Ramos (cell line): Measurements from ENCODE around the gene STOX2.

ENCODE experiments used
- in situ Hi-C: fragments of 300-500 bp; cut with MboI; formaldehyde crosslinking; loops from one replicate; pipeline ENCODE4 v1.14.3; 2022; ENCODE audit warnings: low sequenced_read_pairs; ENCODE audit not compliant: unreplicated experiment

The STOX2 gene

GRCh38 chr4:183984566-183984965, 79.5 kb downstream of the STOX2 start:
- in situ Hi-C loops = no loop called here

GRCh38 chr4:183985786-183986185, 80.7 kb downstream of the STOX2 start:
- in situ Hi-C loops = no loop called here

- in situ Hi-C loops = no loop called here
These were observed 81.3 kb downstream of the STOX2 start for GRCh38 chr4:183986291-183986970.

- in situ Hi-C loops = no loop called here
These were observed 82.2 kb downstream of the STOX2 start for GRCh38 chr4:183986971-183987946.

- in situ Hi-C loops = no loop called here
These were observed 82.9 kb downstream of the STOX2 start for GRCh38 chr4:183987987-183988392.

GRCh38 chr4:183988874-183989273, 83.8 kb downstream of the STOX2 start:
- in situ Hi-C loops = no loop called here

DNA sequence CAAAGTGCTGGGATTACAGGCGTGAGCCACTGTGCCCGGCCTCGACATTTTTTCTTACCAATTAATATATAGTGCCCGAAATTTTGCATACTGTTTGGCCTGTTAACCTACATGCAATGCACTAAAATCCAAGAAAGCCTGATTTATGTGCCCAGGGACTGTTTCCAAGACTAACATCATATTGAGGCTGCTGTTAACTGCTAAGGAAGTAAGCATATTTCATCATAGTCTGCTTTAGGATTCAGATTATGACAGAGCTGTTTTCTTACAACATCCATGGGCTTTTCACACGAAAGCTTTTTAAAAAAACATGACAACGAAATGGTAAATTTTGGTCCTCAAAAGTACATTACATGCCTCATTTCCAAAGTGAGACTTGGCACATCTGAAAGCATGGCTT, 84.4 kb downstream of the STOX2 start:
- in situ Hi-C loops = no loop called here

DNA sequence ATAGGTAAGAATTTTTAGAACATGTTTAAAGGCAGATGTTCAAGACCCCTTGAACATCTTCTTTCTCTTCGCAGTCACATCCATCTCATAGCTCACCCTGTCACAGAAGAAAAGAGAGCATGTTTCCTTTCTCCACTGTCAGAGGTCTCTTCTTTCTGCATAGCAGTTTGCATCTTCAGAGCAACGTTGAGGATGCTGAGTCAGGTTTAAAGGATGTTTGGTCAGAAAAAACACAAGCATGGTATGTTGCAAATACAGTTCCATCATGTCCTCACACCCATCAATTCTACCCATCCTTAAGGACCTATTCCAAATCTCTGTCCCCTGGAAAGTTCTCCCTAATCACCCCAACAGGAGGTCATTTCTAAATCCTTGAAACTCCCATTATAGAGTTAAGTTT, 84.8 kb downstream of the STOX2 start:
- in situ Hi-C loops = no loop called here

DNA sequence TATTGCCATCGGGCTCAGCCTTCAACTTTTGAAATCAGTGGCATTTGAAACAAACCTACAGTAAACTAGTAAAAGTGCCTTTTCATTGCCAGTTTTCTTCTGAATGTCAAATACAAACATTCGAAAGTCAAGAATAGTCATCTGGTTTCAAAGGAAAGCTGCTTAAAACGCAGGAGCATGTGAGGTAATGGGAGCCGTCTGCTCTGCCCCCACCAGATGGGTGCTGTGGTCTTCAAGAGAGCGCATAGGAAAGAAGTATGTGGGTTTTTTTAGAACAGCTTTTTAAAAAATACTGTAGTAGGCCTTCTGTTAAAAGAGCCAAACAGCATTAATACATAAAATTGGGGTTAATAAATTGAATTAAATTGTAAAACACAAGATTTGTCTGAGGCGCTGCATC, 88.6 kb downstream of the STOX2 start:
- in situ Hi-C loops = no loop called here

DNA sequence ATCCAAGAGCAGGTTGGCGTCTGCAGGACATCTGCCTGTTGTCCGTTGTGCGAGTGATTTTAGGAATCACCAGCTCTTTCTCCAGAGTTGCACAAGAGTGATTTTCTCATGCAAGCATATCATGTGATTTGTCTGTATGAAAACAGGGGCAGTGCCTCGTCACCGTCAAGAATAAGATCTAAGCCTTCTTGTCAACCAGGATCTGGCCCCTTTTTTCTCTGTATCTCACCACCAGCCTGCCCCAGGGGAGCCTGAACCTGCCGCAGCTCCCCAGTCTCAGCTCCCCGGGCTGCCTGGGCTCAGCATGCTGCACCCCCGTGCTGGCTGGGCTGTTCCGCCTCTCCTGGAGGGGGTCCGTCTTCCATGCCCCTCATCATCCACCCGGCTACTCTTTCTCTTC, 90.5 kb downstream of the STOX2 start:
- in situ Hi-C loops = no loop called here

DNA sequence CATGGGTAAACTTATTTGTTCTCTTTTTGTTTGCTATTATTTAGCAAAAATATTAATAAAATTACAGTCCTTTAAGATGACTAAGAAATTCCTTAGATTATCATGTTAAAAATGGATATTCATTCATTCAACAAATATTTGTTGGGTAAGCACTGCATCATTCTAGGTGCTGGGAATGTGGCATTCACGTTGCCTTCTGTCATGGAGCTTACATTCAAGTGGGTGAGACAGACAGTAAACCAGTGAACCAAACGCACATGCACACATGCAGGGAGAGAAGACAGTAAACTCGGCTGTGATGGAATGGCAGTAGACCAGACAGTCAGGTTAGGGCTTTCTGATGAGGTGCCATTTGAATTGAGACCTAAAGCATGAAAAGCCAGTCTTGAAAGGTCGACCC, 91.8 kb downstream of the STOX2 start:
- in situ Hi-C loops = no loop called here

DNA sequence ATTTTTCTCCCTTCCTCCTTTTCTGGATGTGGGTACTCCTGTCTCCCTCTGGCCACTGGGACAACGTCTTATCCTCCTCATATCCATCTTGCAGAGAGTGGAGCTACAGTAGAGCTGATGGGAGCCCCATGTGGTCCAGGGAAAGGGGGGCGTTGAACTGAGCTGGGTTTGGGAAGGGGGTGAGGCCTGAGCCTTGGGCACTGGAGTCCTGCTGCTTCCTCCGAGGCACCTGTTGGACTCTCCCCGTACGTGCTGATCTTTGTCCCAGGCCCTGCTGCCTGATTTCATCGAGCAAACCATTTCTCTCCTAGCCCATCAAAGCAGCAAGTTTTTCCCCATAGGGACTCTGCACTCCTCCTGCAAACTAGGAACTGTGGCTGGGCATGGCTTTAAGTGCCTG, 94.3 kb downstream of the STOX2 start:
- in situ Hi-C loops = no loop called here

- in situ Hi-C loops = no loop called here
These were observed 95.6 kb downstream of the STOX2 start for GRCh38 chr4:184000457-184001396.

GRCh38 chr4:184003433-184003832, 98.3 kb downstream of the STOX2 start:
- in situ Hi-C loops = no loop called here

- in situ Hi-C loops = no loop called here
These were observed 102.8 kb downstream of the STOX2 start for GRCh38 chr4:184007891-184008290.

DNA sequence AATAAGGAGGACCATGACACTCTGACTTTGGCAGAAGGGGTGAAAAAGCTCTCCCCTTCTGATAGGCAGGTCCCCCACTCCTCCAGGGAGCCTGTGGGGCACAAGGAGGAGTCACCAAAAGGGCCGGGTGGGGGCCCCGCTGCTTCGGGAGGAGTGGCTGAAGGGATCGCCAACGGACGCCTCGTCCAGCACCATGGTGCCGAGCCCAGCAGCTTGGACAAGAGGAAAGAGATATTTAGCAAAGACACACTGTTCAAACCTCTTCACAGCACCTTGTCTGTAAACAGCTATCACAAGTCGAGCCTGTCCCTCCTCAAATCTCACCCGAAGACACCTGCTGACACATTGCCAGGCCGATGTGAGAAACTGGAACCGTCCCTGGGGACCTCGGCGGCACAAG, 105.6 kb downstream of the STOX2 start:
- in situ Hi-C loops = no loop called here

DNA sequence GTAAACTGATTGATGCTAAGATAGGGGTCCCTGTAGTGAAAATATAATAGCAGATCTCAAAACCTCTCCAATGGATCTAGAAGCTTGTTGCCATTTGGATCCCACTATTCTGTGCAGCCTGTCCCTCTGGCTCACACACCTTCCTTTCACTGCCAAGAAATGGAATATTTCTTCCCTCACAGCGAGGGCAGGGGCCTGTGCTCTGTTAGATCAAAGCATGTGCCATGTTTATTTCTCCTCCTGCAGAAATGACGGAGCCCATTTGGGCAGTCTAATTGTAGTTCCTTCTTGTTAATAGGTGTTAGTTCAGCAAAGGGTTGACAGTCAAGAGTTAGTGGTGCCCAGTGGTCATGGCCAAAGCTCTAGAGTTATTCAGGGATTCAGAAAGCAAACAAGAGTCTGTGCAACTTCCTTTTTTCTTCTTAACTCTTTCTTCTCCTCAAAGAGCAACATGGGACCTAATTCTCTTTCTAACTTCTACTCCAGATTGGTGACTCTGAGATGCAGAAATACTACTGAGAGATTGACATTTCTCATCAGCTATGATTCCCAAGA, 106.8 kb downstream of the STOX2 start:
- in situ Hi-C loops = no loop called here

- in situ Hi-C loops = no loop called here
These were observed 107.8 kb downstream of the STOX2 start for GRCh38 chr4:184012937-184013336.

DNA sequence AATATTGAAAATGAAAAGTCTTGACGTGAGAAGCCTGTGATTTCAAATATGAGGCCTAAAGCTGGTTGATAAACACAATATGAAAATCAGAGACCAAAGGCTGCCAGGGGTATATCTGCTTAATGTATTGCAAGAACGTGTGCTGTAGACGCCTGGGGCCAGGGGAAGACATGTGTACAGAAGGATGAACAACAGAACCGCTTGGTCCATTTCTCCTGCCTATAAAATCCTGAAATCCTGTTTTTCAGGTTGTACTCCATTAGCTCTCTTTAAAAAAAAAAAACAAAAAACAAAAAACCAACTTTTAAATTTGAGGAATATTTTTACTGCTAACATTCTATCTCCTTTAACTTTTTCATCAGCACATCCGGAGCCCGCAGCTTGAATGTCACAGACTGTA, 109.2 kb downstream of the STOX2 start:
- in situ Hi-C loops = no loop called here
